OCI-LY3 (cell line): ENCODE results near the gene MPZL1.

Experiments used
- EZH2phosphoT487 ChIP-seq: fragments of 200-600 bp; shearing (Covaris generic); IDR thresholded peaks from 2 replicates; pipeline ENCODE4 v1.6.1; 2018; ENCODE audit warnings: antibody characterized with exemption, mixed run types, low read depth
- TF ChIP-seq, protein P1 (sequence below): fragments of 200-600, 300-600 bp; sonication (generic); IDR thresholded peaks from 2 replicates; pipeline ENCODE4 v1.5.1; 2014; ENCODE audit warnings: antibody characterized with exemption, low read length, low read depth

DNA sequence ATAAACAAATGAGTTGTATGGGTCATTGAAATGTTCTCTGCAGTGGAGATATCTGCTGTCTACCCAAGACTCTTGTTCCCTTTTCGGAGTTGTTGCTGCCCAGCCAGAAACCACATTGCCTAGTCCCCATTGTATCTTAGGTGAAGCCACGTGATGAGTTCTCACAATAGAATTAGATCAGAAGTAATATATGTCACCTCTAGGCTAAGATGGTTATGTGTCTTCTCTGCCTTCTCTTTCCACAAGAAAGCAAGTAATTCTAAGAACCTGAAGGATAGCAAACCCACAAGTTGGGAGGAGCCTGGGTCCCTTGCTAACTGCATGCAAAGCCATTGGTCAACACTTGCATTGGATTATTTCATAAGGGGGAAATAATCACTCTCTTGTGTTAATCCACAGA, 115.5 kb downstream of the MPZL1 start:
- TF ChIP-seq, protein P1, sequence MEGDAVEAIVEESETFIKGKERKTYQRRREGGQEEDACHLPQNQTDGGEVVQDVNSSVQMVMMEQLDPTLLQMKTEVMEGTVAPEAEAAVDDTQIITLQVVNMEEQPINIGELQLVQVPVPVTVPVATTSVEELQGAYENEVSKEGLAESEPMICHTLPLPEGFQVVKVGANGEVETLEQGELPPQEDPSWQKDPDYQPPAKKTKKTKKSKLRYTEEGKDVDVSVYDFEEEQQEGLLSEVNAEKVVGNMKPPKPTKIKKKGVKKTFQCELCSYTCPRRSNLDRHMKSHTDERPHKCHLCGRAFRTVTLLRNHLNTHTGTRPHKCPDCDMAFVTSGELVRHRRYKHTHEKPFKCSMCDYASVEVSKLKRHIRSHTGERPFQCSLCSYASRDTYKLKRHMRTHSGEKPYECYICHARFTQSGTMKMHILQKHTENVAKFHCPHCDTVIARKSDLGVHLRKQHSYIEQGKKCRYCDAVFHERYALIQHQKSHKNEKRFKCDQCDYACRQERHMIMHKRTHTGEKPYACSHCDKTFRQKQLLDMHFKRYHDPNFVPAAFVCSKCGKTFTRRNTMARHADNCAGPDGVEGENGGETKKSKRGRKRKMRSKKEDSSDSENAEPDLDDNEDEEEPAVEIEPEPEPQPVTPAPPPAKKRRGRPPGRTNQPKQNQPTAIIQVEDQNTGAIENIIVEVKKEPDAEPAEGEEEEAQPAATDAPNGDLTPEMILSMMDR = no peak
- no peak for TF ChIP-seq EZH2phosphoT487
